Keratinocyte (primary cell): ENCODE measurements around the gene HMGN4. TPM values are rescaled to one million over a fixed set of nuclear protein-coding genes. Genes with fewer than 3 reads are reported as not detected.

ENCODE experiments used
- DNase-seq: peaks from one replicate; pipeline ENCODE4 v3.0.0-alpha.2; 2011; ENCODE audit warnings: low read depth, missing footprints, low spot score
- FAIRE-seq: peaks from 2 replicates; lab custom pipeline; 2011; peaks lifted over from hg19 to GRCh38; lab: Jason Lieb, UNC
- H2AFZ ChIP-seq: 2 replicates; pipeline ENCODE4 v1.6.0; 2012; ENCODE audit warnings: low read length, control low read depth, inconsistent platforms; ENCODE audit not compliant: control insufficient read depth
- H3K27ac ChIP-seq: 2 replicates; pipeline ENCODE4 v1.5.1; 2011; ENCODE audit warnings: low read length; ENCODE audit not compliant: control insufficient read depth, insufficient read depth
- H3K27me3 ChIP-seq: 3 replicates; pipeline ENCODE4 v1.6.0; 2011; ENCODE audit warnings: low read length; ENCODE audit not compliant: control insufficient read depth, insufficient read depth; ENCODE audit errors: extremely low read depth
- H3K36me3 ChIP-seq, 2 experiments: 2 replicates in 1 of 2; 3 replicates in 1 of 2; pipeline ENCODE4 v1.5.1; 2011; ENCODE audit warnings: low read length in 2 of 2, mild to moderate bottlenecking in 1 of 2; ENCODE audit not compliant: control insufficient read depth in 2 of 2, insufficient read depth in 2 of 2; ENCODE audit errors: extremely low read depth in 1 of 2
- H3K4me1 ChIP-seq: 3 replicates; pipeline ENCODE4 v1.5.1; 2011; ENCODE audit warnings: low read length; ENCODE audit not compliant: control insufficient read depth, insufficient read depth; ENCODE audit errors: extremely low read depth
- H3K4me2 ChIP-seq: 3 replicates; pipeline ENCODE4 v1.6.0; 2011; ENCODE audit warnings: low read depth, low read length; ENCODE audit not compliant: control insufficient read depth, insufficient read depth; ENCODE audit errors: extremely low read depth
- H3K4me3 ChIP-seq, 3 experiments: fragments of 200-600 bp in 1 of 3; sonication (generic) in 1 of 3; 2 replicates in 2 of 3; 3 replicates in 1 of 3; pipeline ENCODE4 v1.5.1; 2011 to 2016; ENCODE audit warnings: low read length in 3 of 3, mild to moderate bottlenecking in 3 of 3, control low read depth in 2 of 3, inconsistent platforms in 1 of 3, low read depth in 1 of 3, mixed read lengths in 1 of 3, mixed run types in 1 of 3, moderate library complexity in 1 of 3; ENCODE audit not compliant: control insufficient read depth in 2 of 3, insufficient read depth in 2 of 3; ENCODE audit errors: extremely low read depth in 1 of 3
- H3K79me2 ChIP-seq: 2 replicates; pipeline ENCODE4 v1.6.0; 2012; ENCODE audit warnings: low read length; ENCODE audit not compliant: control insufficient read depth, insufficient read depth
- H3K9ac ChIP-seq: 3 replicates; pipeline ENCODE4 v1.6.0; 2011; ENCODE audit warnings: low read length; ENCODE audit not compliant: control insufficient read depth, insufficient read depth; ENCODE audit errors: extremely low read depth
- H3K9me1 ChIP-seq: 3 replicates; pipeline ENCODE4 v1.6.0; 2011; ENCODE audit warnings: low read length; ENCODE audit not compliant: control insufficient read depth, insufficient read depth; ENCODE audit errors: extremely low read depth
- H3K9me3 ChIP-seq: 2 replicates; pipeline ENCODE4 v1.5.1; 2012; ENCODE audit warnings: low read depth, low read length; ENCODE audit not compliant: control insufficient read depth
- H4K20me1 ChIP-seq: 3 replicates; pipeline ENCODE4 v1.6.0; 2011; ENCODE audit warnings: low read length; ENCODE audit not compliant: control insufficient read depth, insufficient read depth; ENCODE audit errors: extremely low read depth
- EZH2 ChIP-seq: IDR thresholded peaks from one replicate; pipeline ENCODE4 v1.6.1; 2012; ENCODE audit warnings: inconsistent platforms, mild to moderate bottlenecking, low read length, moderate library complexity
- dilution Hi-C: fragments of 300-500 bp; cut with MboI; formaldehyde crosslinking; loops from one replicate; pipeline ENCODE4 v1.7.0; 2020; ENCODE audit warnings: low sequenced_read_pairs; ENCODE audit not compliant: extremely low pct_ligation_motif_present
- polyA plus RNA-seq, 5 experiments: library from polyadenylated mRNA; depleted of rRNA in 3 of 5; stranded (reverse) in 3 of 5; stranded (forward) in 1 of 5; unstranded in 1 of 5; fragments of >200 nt; gene quantifications; 1 replicate in 1 of 5; 2 replicates in 3 of 5; 3 replicates in 1 of 5; pipeline versions ENCODE4 v1.2.1 to v1.2.3, GENCODE V29; 2011 to 2012; ENCODE audit warnings: missing spikeins in 2 of 5, low read depth in 1 of 5, low replicate concordance in 1 of 5
- TF ChIP-seq, protein P1 (sequence below), 3 experiments: IDR thresholded peaks in 1 of 3; conservative IDR thresholded peaks in 1 of 3; optimal IDR thresholded peaks in 1 of 3; 2 replicates in 2 of 3; 3 replicates in 1 of 3; pipeline versions ENCODE3 to v1.5.1; 2011; ENCODE audit warnings: low read length in 3 of 3, mild to moderate bottlenecking in 3 of 3, moderate library complexity in 2 of 3, control low read depth in 1 of 3, inconsistent platforms in 1 of 3; ENCODE audit not compliant: insufficient read depth in 2 of 3; ENCODE audit errors: extremely low read depth in 1 of 3

HMGN4 gene
- polyA plus RNA-seq, 1 donor (not counting 4 experiments of a cell fraction or from before 2014, with no cell fraction given), result 62.6 TPM

DNA sequence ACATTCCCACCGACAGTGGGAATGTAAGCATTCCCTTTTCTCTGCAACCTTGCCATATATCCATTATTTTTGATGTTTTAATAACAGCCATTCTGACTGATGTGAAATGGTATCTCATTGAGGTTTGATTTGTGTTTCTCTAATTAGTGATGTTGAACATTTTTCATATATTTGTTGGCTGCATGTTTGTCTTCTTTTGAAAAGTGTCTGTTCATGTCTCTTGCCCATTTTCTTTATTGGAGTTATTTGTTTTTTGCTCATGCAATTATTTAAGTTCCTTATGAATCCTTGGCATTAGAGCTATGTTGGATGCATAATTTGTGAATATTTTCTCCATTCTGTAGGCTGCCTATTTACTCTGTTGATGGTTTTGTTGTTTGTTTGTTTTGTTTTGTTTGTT is 40.6 kb downstream of the HMGN4 start:
- Histone ChIP-seq H3K79me2 (no peaks in the 10 kb centered on the region), H3K9me3 (no peaks in the 10 kb centered on the region), H3K4me2 (no peak overlapping the region), H3K36me3 (no peaks in the 10 kb centered on the region), H3K9ac (no peak overlapping the region), H2AFZ (no peak overlapping the region), H3K9me1 (no peaks in the 10 kb centered on the region), H3K27ac (no peak overlapping the region), H4K20me1 (no peaks in the 10 kb centered on the region), H3K4me3 (no peak overlapping the region), H3K4me1 (peaks cover 12% of the 10 kb centered on the region), H3K27me3 (no peaks in the 10 kb centered on the region)
- dilution Hi-C loops, result no loop called here
- no peak for FAIRE-seq
- TF ChIP-seq, protein P1, sequence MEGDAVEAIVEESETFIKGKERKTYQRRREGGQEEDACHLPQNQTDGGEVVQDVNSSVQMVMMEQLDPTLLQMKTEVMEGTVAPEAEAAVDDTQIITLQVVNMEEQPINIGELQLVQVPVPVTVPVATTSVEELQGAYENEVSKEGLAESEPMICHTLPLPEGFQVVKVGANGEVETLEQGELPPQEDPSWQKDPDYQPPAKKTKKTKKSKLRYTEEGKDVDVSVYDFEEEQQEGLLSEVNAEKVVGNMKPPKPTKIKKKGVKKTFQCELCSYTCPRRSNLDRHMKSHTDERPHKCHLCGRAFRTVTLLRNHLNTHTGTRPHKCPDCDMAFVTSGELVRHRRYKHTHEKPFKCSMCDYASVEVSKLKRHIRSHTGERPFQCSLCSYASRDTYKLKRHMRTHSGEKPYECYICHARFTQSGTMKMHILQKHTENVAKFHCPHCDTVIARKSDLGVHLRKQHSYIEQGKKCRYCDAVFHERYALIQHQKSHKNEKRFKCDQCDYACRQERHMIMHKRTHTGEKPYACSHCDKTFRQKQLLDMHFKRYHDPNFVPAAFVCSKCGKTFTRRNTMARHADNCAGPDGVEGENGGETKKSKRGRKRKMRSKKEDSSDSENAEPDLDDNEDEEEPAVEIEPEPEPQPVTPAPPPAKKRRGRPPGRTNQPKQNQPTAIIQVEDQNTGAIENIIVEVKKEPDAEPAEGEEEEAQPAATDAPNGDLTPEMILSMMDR (optimal IDR thresholded peaks at IDR 0.05 in 1 of 3, IDR thresholded peaks at IDR 0.05 in 1 of 3, conservative IDR thresholded peaks at IDR 0.05 in 1 of 3; ENCODE audit: extremely low read depth in 1 of 3, insufficient read depth in 2 of 3, low read length in 3 of 3), result no peak
- TF ChIP-seq EZH2, result no peak
- DNase-seq, result no peak

DNA sequence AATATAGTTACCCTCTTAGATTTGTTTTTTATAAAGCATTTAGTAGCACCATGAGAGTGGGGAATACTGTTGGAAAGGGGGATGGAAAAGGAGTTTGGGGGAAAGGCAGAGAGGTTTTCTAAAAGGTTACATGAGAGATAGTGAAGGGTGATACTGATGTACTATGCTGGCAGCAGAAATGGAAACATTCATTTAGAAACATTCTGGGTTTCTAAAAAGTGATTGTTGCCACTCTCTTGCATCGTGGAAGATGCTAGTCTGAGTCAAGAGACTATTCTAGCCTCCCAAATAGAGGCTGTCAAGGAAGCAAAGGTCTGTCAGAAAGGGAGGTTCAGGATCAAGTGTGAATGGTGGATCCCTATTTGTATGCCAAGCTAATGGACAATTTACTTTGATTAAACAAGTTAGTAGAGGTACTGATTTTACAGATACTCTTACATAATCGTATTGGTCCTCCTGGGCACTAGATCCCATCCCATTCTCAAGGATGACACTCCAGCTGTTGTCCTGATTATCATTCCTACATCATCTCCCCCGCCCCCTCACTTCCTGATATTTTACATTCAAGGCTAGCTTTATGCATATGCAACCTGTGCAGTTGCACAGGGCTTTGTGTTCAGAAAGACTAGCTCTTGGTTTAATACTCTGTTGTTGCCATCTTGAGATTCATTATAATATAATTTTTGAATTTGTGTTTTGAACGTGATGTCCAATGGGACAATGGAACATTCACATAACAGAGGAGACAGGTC is 43.2 kb downstream of the HMGN4 start:
- no peaks in the 10 kb centered on the region for H3K9me1 ChIP-seq
- no peaks in the 10 kb centered on the region for H3K27me3 ChIP-seq
- no peaks in the 10 kb centered on the region for H3K9me3 ChIP-seq
- no peak overlapping the region for H3K9ac ChIP-seq
- no peak for DNase-seq
- TF ChIP-seq, protein P1 (optimal IDR thresholded peaks at IDR 0.05 in 1 of 3, IDR thresholded peaks at IDR 0.05 in 1 of 3, conservative IDR thresholded peaks at IDR 0.05 in 1 of 3; ENCODE audit: extremely low read depth in 1 of 3, insufficient read depth in 2 of 3, low read length in 3 of 3), result no peak
- no peak for TF ChIP-seq EZH2
- dilution Hi-C loops, result no loop called here
- H3K4me3 ChIP-seq, result no peak overlapping the region
- peaks cover 9% of the 10 kb centered on the region for H3K4me1 ChIP-seq
- no peak overlapping the region for H2AFZ ChIP-seq
- no peak for FAIRE-seq
- H3K79me2 ChIP-seq, result no peaks in the 10 kb centered on the region
- no peak overlapping the region for H3K4me2 ChIP-seq
- no peak overlapping the region for H3K27ac ChIP-seq
- no peaks in the 10 kb centered on the region for H4K20me1 ChIP-seq
- no peaks in the 10 kb centered on the region for H3K36me3 ChIP-seq
